Bronchial epithelial cell (primary cell): ENCODE measurements around the gene B4GAT1. TPM values are rescaled to one million over a fixed set of nuclear protein-coding genes. Genes with fewer than 3 reads are reported as not detected.
"Not testable (repeated sequence)": the region's sequence is repeated elsewhere in the genome, so short reads cannot be mapped to it uniquely, and the experiment has no call there.

Experiments used
- DNase-seq: peaks from one replicate; pipeline ENCODE4 v3.0.0-alpha.2; 2010; ENCODE audit warnings: low read depth
- FAIRE-seq: peaks from 2 replicates; lab custom pipeline; 2011; peaks lifted over from hg19 to GRCh38; lab: Jason Lieb, UNC
- H3K27me3 ChIP-seq: 2 replicates; pipeline ENCODE4 v1.5.1; 2011; ENCODE audit warnings: low read length; ENCODE audit not compliant: control insufficient read depth, insufficient read depth
- H3K36me3 ChIP-seq: 2 replicates; pipeline ENCODE4 v1.5.1; 2011; ENCODE audit warnings: low read length; ENCODE audit not compliant: control insufficient read depth, insufficient read depth
- H3K4me3 ChIP-seq: 2 replicates; pipeline ENCODE4 v1.5.1; 2011; ENCODE audit warnings: mild to moderate bottlenecking, low read depth, low read length, control low read depth
- CTCF ChIP-seq: IDR thresholded peaks from 2 replicates; pipeline ENCODE4 v1.5.1; 2011; ENCODE audit warnings: mild to moderate bottlenecking, moderate library complexity, low read length, control low read depth, inconsistent platforms; ENCODE audit not compliant: insufficient read depth, severe bottlenecking
- total RNA-seq: library from RNA; depleted of rRNA; stranded (reverse); fragments of >200 nt; gene quantifications from 2 replicates; pipeline ENCODE4 v1.2.1, GENCODE V29; 2014

B4GAT1 gene
- total RNA-seq, 1 donor from 2014 or later = 10.8 TPM

GRCh38 chr11:66312549-66313320 lies 34.7 kb downstream of the B4GAT1 start:
- no peak for FAIRE-seq
- no peak for TF ChIP-seq CTCF
- Histone ChIP-seq H3K36me3 (no peaks in the 10 kb centered on the region), H3K27me3 (peaks cover 2% of the 10 kb centered on the region), H3K4me3 (peak overlapping the region; percentile 55)
- peak; percentile 90 for DNase-seq

GRCh38 chr11:66311965-66312548 lies 35.4 kb downstream of the B4GAT1 start:
- peak; percentile 93 for TF ChIP-seq CTCF

GRCh38 chr11:66311470-66311964 lies 35.9 kb downstream of the B4GAT1 start:
- FAIRE-seq (no peak), DNase-seq (no peak)
- no peak for TF ChIP-seq CTCF
- Histone ChIP-seq H3K4me3 (peak overlapping the region; percentile 55), H3K27me3 (peaks cover 2% of the 10 kb centered on the region), H3K36me3 (no peaks in the 10 kb centered on the region)

More at GRCh38 chr11:66311965-66312548, 35.4 kb downstream of the B4GAT1 start:
- peaks cover 2% of the 10 kb centered on the region for H3K27me3 ChIP-seq
- no peaks in the 10 kb centered on the region for H3K36me3 ChIP-seq
- no peak for FAIRE-seq
- H3K4me3 ChIP-seq = peak overlapping the region; percentile 55
- peak; percentile 89 for DNase-seq

- not testable (repeated sequence) for H3K27me3 ChIP-seq, FAIRE-seq, DNase-seq
These were observed 36.5 kb downstream of the B4GAT1 start for GRCh38 chr11:66310803-66311440.

GRCh38 chr11:66310324-66310723 lies 37.1 kb downstream of the B4GAT1 start:
- no peak for DNase-seq

More at GRCh38 chr11:66310803-66311440, 36.5 kb downstream of the B4GAT1 start:
- H3K36me3 ChIP-seq, H3K4me3 ChIP-seq: not testable (repeated sequence)

More at GRCh38 chr11:66310324-66310723, 37.1 kb downstream of the B4GAT1 start:
- no peak for TF ChIP-seq CTCF
- H3K36me3 ChIP-seq = no peaks in the 10 kb centered on the region
- no peak overlapping the region for H3K4me3 ChIP-seq
- H3K27me3 ChIP-seq = no peaks in the 10 kb centered on the region
- FAIRE-seq = no peak
